ENCODE data around the gene FFAR2.
"Not testable (repeated sequence)": the region's sequence is repeated elsewhere in the genome, so short reads cannot be mapped to it uniquely, and the experiment has no call there.

The FFAR2 gene

GRCh38 chr19:35447606-35448469 is at the start of gene FFAR2:
Gene FFAR2 (plus strand): TSS chr19:35448257. CDS start chr19:35449715, 1,458 bp downstream.
- in situ Hi-C loops (cut with MboI; ENCODE audit: low sequenced_read_pairs) = no loop called here

- in situ Hi-C loops (cut with MboI; ENCODE audit: low sequenced_read_pairs) = no loop called here
These were observed 49.5 kb upstream of the FFAR2 start for GRCh38 chr19:35398570-35398969.

- in situ Hi-C loops (cut with MboI; ENCODE audit: low sequenced_read_pairs) = no loop called here
These were observed 48.8 kb upstream of the FFAR2 start for GRCh38 chr19:35399231-35399630.

- in situ Hi-C loops (cut with MboI; ENCODE audit: low sequenced_read_pairs) = no loop called here
These were observed 47.9 kb upstream of the FFAR2 start for GRCh38 chr19:35399948-35400772.

GRCh38 chr19:35400773-35401100 is 47.3 kb upstream of the FFAR2 start:
- in situ Hi-C loops (cut with MboI; ENCODE audit: low sequenced_read_pairs) = no loop called here

- in situ Hi-C loops (cut with MboI; ENCODE audit: low sequenced_read_pairs) = not testable (repeated sequence)
These were observed 46.6 kb upstream of the FFAR2 start for GRCh38 chr19:35401416-35401815.

- in situ Hi-C loops (cut with MboI; ENCODE audit: low sequenced_read_pairs) = no loop called here
These were observed 44.8 kb upstream of the FFAR2 start for GRCh38 chr19:35403116-35403760.

- in situ Hi-C loops (cut with MboI; ENCODE audit: low sequenced_read_pairs) = no loop called here
These were observed 43.0 kb upstream of the FFAR2 start for GRCh38 chr19:35404879-35405622.

- in situ Hi-C loops (cut with MboI; ENCODE audit: low sequenced_read_pairs) = no loop called here
These were observed 40.4 kb upstream of the FFAR2 start for GRCh38 chr19:35407619-35408018.

- in situ Hi-C loops (cut with MboI; ENCODE audit: low sequenced_read_pairs) = no loop called here
These were observed 39.5 kb upstream of the FFAR2 start for GRCh38 chr19:35408284-35409171.

- in situ Hi-C loops (cut with MboI; ENCODE audit: low sequenced_read_pairs) = no loop called here
These were observed 38.9 kb upstream of the FFAR2 start for GRCh38 chr19:35409191-35409590.

- in situ Hi-C loops (cut with MboI; ENCODE audit: low sequenced_read_pairs) = no loop called here
These were observed 37.6 kb upstream of the FFAR2 start for GRCh38 chr19:35410487-35410886.

- in situ Hi-C loops (cut with MboI; ENCODE audit: low sequenced_read_pairs) = no loop called here
These were observed 33.6 kb upstream of the FFAR2 start for GRCh38 chr19:35414442-35414841.

- in situ Hi-C loops (cut with MboI; ENCODE audit: low sequenced_read_pairs) = no loop called here
These were observed 31.7 kb upstream of the FFAR2 start for GRCh38 chr19:35416331-35416730.

GRCh38 chr19:35417278-35417677 is 30.8 kb upstream of the FFAR2 start:
- in situ Hi-C loops (cut with MboI; ENCODE audit: low sequenced_read_pairs) = no loop called here

GRCh38 chr19:35417713-35418534 is 30.1 kb upstream of the FFAR2 start:
- in situ Hi-C loops (cut with MboI; ENCODE audit: low sequenced_read_pairs) = no loop called here

GRCh38 chr19:35419046-35419445 is 29.0 kb upstream of the FFAR2 start:
- in situ Hi-C loops (cut with MboI; ENCODE audit: low sequenced_read_pairs) = no loop called here

- in situ Hi-C loops (cut with MboI; ENCODE audit: low sequenced_read_pairs) = no loop called here
These were observed 28.3 kb upstream of the FFAR2 start for GRCh38 chr19:35419805-35420204.

- in situ Hi-C loops (cut with MboI; ENCODE audit: low sequenced_read_pairs) = no loop called here
These were observed 26.7 kb upstream of the FFAR2 start for GRCh38 chr19:35421362-35421761.
